ENCODE results near the gene DOCK11. TPM values are rescaled to one million over a fixed set of nuclear protein-coding genes. Genes with fewer than 3 reads are reported as not detected.

Gene DOCK11
- total and polyA plus RNA-seq, 2 of the 4 experiments (the other 2 are of a cell fraction) = 3.9 to 13.1 TPM

- H3K14ac ChIP-seq (replicated peaks; ENCODE audit: low read depth, low read length) = no peak overlapping the region
- H3K9ac ChIP-seq (ENCODE audit: low read depth, low read length) = no peak overlapping the region
- H3K18ac ChIP-seq (ENCODE audit: low read depth, low read length) = no peak overlapping the region
- TF ChIP-seq RFX5 (IDR thresholded peaks at IDR 0.05; ENCODE audit: low read depth, low read length) = no peak
- TF ChIP-seq POLR2A (IDR thresholded peaks at IDR 0.05; ENCODE audit: low read depth, low read length) = no peak
- no peak for TF ChIP-seq MAZ (IDR thresholded peaks at IDR 0.05; ENCODE audit: borderline replicate concordance, low read depth, low read length)
- no peak for TF ChIP-seq FOS (IDR thresholded peaks at IDR 0.05; ENCODE audit: low read depth, low read length)
- TF ChIP-seq ELK1 (IDR thresholded peaks at IDR 0.05; ENCODE audit: borderline replicate concordance, low read depth, low read length) = no peak
- no peak for TF ChIP-seq USF2 (IDR thresholded peaks at IDR 0.05; ENCODE audit: low read depth, low read length)
- no peak for TF ChIP-seq CHD1 (IDR thresholded peaks at IDR 0.05; ENCODE audit: low read depth, low read length)
- no peak for TF ChIP-seq RAD21 (IDR thresholded peaks at IDR 0.05; ENCODE audit: low read length)
- no peak for TF ChIP-seq MXI1 (IDR thresholded peaks at IDR 0.05; ENCODE audit: borderline replicate concordance, low read depth, low read length)
- no peak for TF ChIP-seq BHLHE40 (IDR thresholded peaks at IDR 0.05; ENCODE audit: low read depth, low read length)
- TF ChIP-seq CEBPB (IDR thresholded peaks at IDR 0.05; ENCODE audit: low read depth, low read length) = no peak
- no peak for TF ChIP-seq NFE2L2 (IDR thresholded peaks at IDR 0.05; ENCODE audit: low read depth, low read length)
- TF ChIP-seq MAFK (IDR thresholded peaks at IDR 0.05; ENCODE audit: low read depth, low read length) = no peak
- no peak for TF ChIP-seq SMC3 (IDR thresholded peaks at IDR 0.05; ENCODE audit: low read depth, low read length)
- TF ChIP-seq RCOR1 (IDR thresholded peaks at IDR 0.05; ENCODE audit: insufficient replicate concordance, low read length) = no peak
- no peak for TF ChIP-seq CTCF (conservative IDR thresholded peaks at IDR 0.05; ENCODE audit: low read depth, low read length)
- no peaks in the 10 kb centered on the region for H3K27me3 ChIP-seq (ENCODE audit: control insufficient read depth, insufficient read depth, low read length)
- H4K20me1 ChIP-seq (ENCODE audit: insufficient read depth, low read length) = no peaks in the 10 kb centered on the region
- no peak overlapping the region for H4K5ac ChIP-seq (ENCODE audit: low read depth, low read length)
- H2AK9ac ChIP-seq (replicated peaks; ENCODE audit: low read depth, low read length, poor library complexity) = no peak overlapping the region
- H2AK5ac ChIP-seq (ENCODE audit: low read depth, low read length) = no peak overlapping the region
- no peak overlapping the region for H2BK15ac ChIP-seq (ENCODE audit: low read depth, low read length)
- ATAC-seq (ENCODE audit: low read depth) (no peak), DNase-seq (no peak)
- no peak overlapping the region for H4K8ac ChIP-seq (ENCODE audit: low read depth in 2 of 2, low read length in 2 of 2)
- in situ Hi-C loops (cut with MboI; ENCODE audit: low sequenced_read_pairs) = no loop called here
- ChIA-PET POLR2A (ENCODE audit: unreplicated experiment) (no interaction called here), CTCF (interaction anchor here (0.7 kb wide), 1 partner anchor 102 kb away, joined by 4 read pairs; no protein-coding TSS in a partner anchor)
- no peak overlapping the region for H3K56ac ChIP-seq (ENCODE audit: extremely low read depth, insufficient read depth, low read length)
- dilution Hi-C loops (cut with HindIII; ENCODE audit: low sequenced_read_pairs, unreplicated experiment) = no loop called here
- H3K27ac ChIP-seq (ENCODE audit: insufficient read depth, low read length) = no peak overlapping the region
- WGBS, 2 experiments (ENCODE audit: extremely low coverage in 2 of 2, insufficient read length in 1 of 2) = 60% methylated on average over 1 of the region's 15 CpGs; no CpG with 5 or more reads in 1 of the 2 experiments
- no peaks in the 10 kb centered on the region for H3K9me3 ChIP-seq (ENCODE audit: control insufficient read depth, insufficient read depth, low read length)
- H3K23ac ChIP-seq (ENCODE audit: low read depth, low read length) = 0 out of 2 replicates have a peak overlapping the region, but pooled peaks have one; percentile 18
- H3K4me1 ChIP-seq (ENCODE audit: control insufficient read depth, insufficient read depth, low read length) = peaks cover 2% of the 10 kb centered on the region; the same call in 1 of the 2 replicates
- no peak overlapping the region for H2BK20ac ChIP-seq (ENCODE audit: low read depth, low read length)
- H3K4ac ChIP-seq (ENCODE audit: low read depth, low read length) = no peak overlapping the region
- peaks cover 6 to 9% of the 10 kb centered on the region in 2 experiments; a peak in 3 of 4 replicates for H3K79me1 ChIP-seq (ENCODE audit: low read depth in 1 of 2, low read length in 2 of 2)
- no peak overlapping the region for H2AFZ ChIP-seq (replicated peaks; ENCODE audit: low read length, poor library complexity)
- no peak overlapping the region for H3K4me2 ChIP-seq (ENCODE audit: low read depth, low read length)
- H3K9me1 ChIP-seq (ENCODE audit: insufficient read depth, low read length) = no peaks in the 10 kb centered on the region
- no peak overlapping the region for H2BK5ac ChIP-seq (ENCODE audit: low read depth, low read length, poor library complexity, severe bottlenecking)
- BruUV-seq (replicated peaks) = no TSS peak
- no peak overlapping the region for H3K4me3 ChIP-seq (ENCODE audit: insufficient read depth, low read depth, low read length)
- H2BK120ac ChIP-seq (ENCODE audit: low read depth, low read length) = no peak overlapping the region
- no peak overlapping the region for H4K91ac ChIP-seq (ENCODE audit: insufficient read depth, low read depth, low read length)
- H3K36me3 ChIP-seq (ENCODE audit: control insufficient read depth, insufficient read depth, low read length) = no peaks in the 10 kb centered on the region
- intact Hi-C loops (cut with micrococcal nuclease) = loop anchor here (5.0 kb wide), 1 partner anchor 78 kb away; no protein-coding TSS in a partner anchor
Observed at GRCh38 chrX:118499295-118499694, 3.7 kb downstream of the DOCK11 start.
